Cortex of kidney (tissue), 1 donor: ENCODE data around the gene PLEKHG4B.

Source experiments
- DNase-seq: peaks from one replicate; lab custom pipeline; 2025; lab: John Stamatoyannopoulos, UW

Gene PLEKHG4B

GRCh38 chr5:172421-172820 lies 80.5 kb downstream of the PLEKHG4B start:
- DNase-seq = no peak

GRCh38 chr5:172841-173251 lies 80.9 kb downstream of the PLEKHG4B start:
- no peak for DNase-seq

- no peak for DNase-seq
Measured at GRCh38 chr5:173392-174290, 81.7 kb downstream of the PLEKHG4B start.

GRCh38 chr5:174291-174600 lies 82.3 kb downstream of the PLEKHG4B start:
- no peak for DNase-seq

GRCh38 chr5:174876-175465 lies 83.0 kb downstream of the PLEKHG4B start:
- DNase-seq = no peak

- DNase-seq = no peak
Measured at GRCh38 chr5:176296-176823, 84.4 kb downstream of the PLEKHG4B start.

GRCh38 chr5:178110-178509 lies 86.1 kb downstream of the PLEKHG4B start:
- DNase-seq = no peak

GRCh38 chr5:179401-179800 lies 87.4 kb downstream of the PLEKHG4B start:
- no peak for DNase-seq

GRCh38 chr5:180286-180918 lies 88.4 kb downstream of the PLEKHG4B start:
- DNase-seq = no peak

- DNase-seq = no peak
Measured at GRCh38 chr5:181160-181559, 89.2 kb downstream of the PLEKHG4B start.

- no peak for DNase-seq
Measured at GRCh38 chr5:181566-181965, 89.6 kb downstream of the PLEKHG4B start.

GRCh38 chr5:182126-182525 lies 90.2 kb downstream of the PLEKHG4B start:
- DNase-seq = no peak

GRCh38 chr5:184471-184870 lies 92.5 kb downstream of the PLEKHG4B start:
- no peak for DNase-seq

- no peak for DNase-seq
Measured at GRCh38 chr5:185095-186070, 93.4 kb downstream of the PLEKHG4B start.

- DNase-seq = no peak
Measured at GRCh38 chr5:186091-187041, 94.4 kb downstream of the PLEKHG4B start.

- no peak for DNase-seq
Measured at GRCh38 chr5:187042-187431, 95.1 kb downstream of the PLEKHG4B start.

- no peak for DNase-seq
Measured at GRCh38 chr5:187617-188451, 95.9 kb downstream of the PLEKHG4B start.

- DNase-seq = no peak
Measured at GRCh38 chr5:188488-189481, 96.8 kb downstream of the PLEKHG4B start.
